ENCODE data around the gene CEP63. TPM values are rescaled to one million over a fixed set of nuclear protein-coding genes. Genes with fewer than 3 reads are reported as not detected.

CEP63 gene
- total RNA-seq, 3 donors from 2014 or later (not counting 1 experiment from before 2014, with no cell fraction given) = 17.9 to 25.7 (median 19.5) TPM

DNA sequence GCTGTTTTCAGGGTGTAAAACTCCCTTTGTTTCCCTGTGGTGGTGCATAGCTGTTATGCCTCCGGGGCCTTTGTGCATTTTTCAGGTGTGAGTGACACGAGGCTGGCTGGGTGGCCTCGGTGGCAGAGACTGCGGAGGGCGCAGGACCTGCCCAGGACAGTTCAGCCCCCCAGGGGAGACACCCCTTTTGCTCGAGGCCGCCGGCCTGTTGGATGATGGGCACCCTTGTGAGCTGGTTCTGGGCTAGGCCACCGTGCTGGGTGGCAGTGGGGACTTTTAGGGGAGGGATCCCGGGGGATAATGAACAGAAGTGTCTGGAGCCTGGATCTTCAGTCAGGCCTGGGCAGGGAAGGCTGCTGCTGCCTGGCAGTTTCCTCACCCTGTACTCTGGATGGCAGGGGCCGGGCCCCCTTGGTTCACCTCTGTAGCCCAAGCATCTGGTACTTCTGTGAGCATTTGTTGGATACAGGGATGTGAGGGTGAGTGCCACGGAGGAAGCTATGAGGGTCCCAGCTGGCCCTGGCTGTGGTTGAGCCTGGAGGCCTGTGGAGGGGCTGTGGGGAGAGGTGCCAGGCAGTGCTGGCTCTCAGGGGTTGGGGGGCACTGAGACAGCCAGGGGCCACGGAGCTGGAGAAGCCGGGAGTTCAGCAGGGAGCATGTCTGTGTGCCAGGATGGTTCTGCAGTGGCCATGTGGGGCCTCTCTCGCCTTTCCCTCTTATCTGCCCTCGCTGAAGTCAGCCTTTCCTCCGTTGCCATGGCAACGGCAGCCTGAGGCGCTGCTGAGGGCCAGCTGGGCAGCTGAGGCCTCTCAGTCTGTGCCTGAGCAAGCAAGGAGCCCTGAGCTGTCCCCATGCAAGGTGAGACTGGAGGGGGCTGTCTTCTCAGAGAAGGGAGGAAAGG lies 115.9 kb downstream of the CEP63 start:
- intact Hi-C loops (cut with micrococcal nuclease) = loop anchor here (5.0 kb wide), 1 partner anchor 1441 kb away; no protein-coding TSS in a partner anchor
- Mint-ChIP-seq H3K4me1 (peaks cover 0 to 17% of the 10 kb centered on the region in 2 donors), H3K9me3 (no peaks in the 10 kb centered on the region), H3K36me3 (no peaks in the 10 kb centered on the region), H3K4me3 (no peak overlapping the region), H3K27me3 (ENCODE audit: low read depth in 2 of 2) (peaks cover 0 to 5% of the 10 kb centered on the region in 2 donors), H3K27ac (no peak overlapping the region)
- TF ChIP-seq, protein P1, sequence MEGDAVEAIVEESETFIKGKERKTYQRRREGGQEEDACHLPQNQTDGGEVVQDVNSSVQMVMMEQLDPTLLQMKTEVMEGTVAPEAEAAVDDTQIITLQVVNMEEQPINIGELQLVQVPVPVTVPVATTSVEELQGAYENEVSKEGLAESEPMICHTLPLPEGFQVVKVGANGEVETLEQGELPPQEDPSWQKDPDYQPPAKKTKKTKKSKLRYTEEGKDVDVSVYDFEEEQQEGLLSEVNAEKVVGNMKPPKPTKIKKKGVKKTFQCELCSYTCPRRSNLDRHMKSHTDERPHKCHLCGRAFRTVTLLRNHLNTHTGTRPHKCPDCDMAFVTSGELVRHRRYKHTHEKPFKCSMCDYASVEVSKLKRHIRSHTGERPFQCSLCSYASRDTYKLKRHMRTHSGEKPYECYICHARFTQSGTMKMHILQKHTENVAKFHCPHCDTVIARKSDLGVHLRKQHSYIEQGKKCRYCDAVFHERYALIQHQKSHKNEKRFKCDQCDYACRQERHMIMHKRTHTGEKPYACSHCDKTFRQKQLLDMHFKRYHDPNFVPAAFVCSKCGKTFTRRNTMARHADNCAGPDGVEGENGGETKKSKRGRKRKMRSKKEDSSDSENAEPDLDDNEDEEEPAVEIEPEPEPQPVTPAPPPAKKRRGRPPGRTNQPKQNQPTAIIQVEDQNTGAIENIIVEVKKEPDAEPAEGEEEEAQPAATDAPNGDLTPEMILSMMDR (IDR thresholded peaks at IDR 0.05) = no peak
- Histone ChIP-seq H3K4me1 (ENCODE audit: control insufficient read depth, insufficient read depth, low read length) (peaks cover 16% of the 10 kb centered on the region), H3K4me3 (ENCODE audit: low read length) (no peak overlapping the region), H3K36me3 (ENCODE audit: control insufficient read depth, insufficient read depth, low read length) (no peaks in the 10 kb centered on the region), H3K27me3 (ENCODE audit: control insufficient read depth, insufficient read depth, low read length) (no peaks in the 10 kb centered on the region), H3K9me3 (ENCODE audit: control insufficient read depth, insufficient read depth, low read length) (no peaks in the 10 kb centered on the region), H3K27ac (ENCODE audit: low read length) (no peak overlapping the region)
- DNase-seq (no peak), ATAC-seq (no peak)
- 80% methylated on average over 19 of the region's 19 CpGs for WGBS (ENCODE audit: insufficient coverage)

DNA sequence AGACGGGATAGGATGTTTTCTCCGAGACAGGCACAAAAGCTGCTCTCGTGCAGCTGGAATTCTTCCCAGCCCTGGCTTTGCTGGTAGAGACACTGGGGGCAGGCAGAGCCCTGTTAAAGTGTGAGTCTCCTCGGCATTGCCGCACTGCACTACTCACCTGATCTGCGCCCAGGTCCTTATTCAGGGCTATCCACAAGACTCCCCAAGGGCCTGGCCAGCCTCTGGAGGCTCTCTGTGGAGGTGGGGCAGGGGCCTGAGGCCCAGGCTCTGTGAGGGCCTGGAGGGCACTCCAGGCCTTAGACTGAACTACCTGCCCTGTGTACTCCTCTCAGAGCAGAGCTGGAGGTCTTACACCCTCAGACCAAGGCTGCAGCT lies 116.6 kb downstream of the CEP63 start:
- TF ChIP-seq, protein P1 (IDR thresholded peaks at IDR 0.05) = no peak
- intact Hi-C loops (cut with micrococcal nuclease) = loop anchor here (5.0 kb wide), 1 partner anchor 1440 kb away; no protein-coding TSS in a partner anchor
- Mint-ChIP-seq H3K4me3 (no peak overlapping the region), H3K9me3 (no peaks in the 10 kb centered on the region), H3K27ac (no peak overlapping the region), H3K36me3 (no peaks in the 10 kb centered on the region), H3K27me3 (ENCODE audit: low read depth in 2 of 2) (peaks cover 0 to 5% of the 10 kb centered on the region in 2 donors), H3K4me1 (peaks cover 0 to 17% of the 10 kb centered on the region in 2 donors)
- Histone ChIP-seq H3K27me3 (ENCODE audit: control insufficient read depth, insufficient read depth, low read length) (no peaks in the 10 kb centered on the region), H3K36me3 (ENCODE audit: control insufficient read depth, insufficient read depth, low read length) (no peaks in the 10 kb centered on the region), H3K4me1 (ENCODE audit: control insufficient read depth, insufficient read depth, low read length) (peaks cover 16% of the 10 kb centered on the region), H3K9me3 (ENCODE audit: control insufficient read depth, insufficient read depth, low read length) (no peaks in the 10 kb centered on the region), H3K27ac (ENCODE audit: low read length) (no peak overlapping the region), H3K4me3 (ENCODE audit: low read length) (no peak overlapping the region)
- 92% methylated on average over 6 of the region's 6 CpGs for WGBS (ENCODE audit: insufficient coverage)
- ATAC-seq (no peak), DNase-seq (no peak)

DNA sequence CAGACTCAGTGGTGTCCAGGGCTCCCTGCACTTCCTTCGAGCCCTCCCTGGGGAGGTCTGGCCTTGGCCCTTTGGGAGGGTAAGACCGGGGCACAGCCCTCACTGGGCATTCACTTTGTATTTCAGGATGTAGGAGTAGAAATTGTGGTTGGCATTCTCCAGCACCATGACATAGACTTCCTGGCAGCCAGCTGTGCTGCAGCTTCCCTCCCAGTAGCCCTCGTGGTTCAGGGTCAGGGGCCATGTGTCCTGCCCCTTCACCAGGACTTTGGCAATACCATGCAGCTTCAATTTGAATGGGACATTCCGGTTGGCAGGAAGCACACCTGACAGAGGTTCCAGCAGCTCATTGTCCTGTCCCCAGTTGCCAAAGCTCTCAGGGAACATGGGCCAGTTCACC lies 117.6 kb downstream of the CEP63 start:
- H3K27ac ChIP-seq (ENCODE audit: low read length) = no peak overlapping the region
- H3K27me3 ChIP-seq (ENCODE audit: control insufficient read depth, insufficient read depth, low read length) = no peaks in the 10 kb centered on the region
- Mint-ChIP-seq H3K36me3 (no peaks in the 10 kb centered on the region), H3K27me3 (ENCODE audit: low read depth in 2 of 2) (peaks cover 0 to 5% of the 10 kb centered on the region in 2 donors), H3K27ac (no peak overlapping the region), H3K4me3 (no peak overlapping the region), H3K9me3 (no peaks in the 10 kb centered on the region), H3K4me1 (peaks cover 0 to 17% of the 10 kb centered on the region in 2 donors)
- H3K4me3 ChIP-seq (ENCODE audit: low read length) = no peak overlapping the region
- ATAC-seq = no peak
- TF ChIP-seq, protein P1 (IDR thresholded peaks at IDR 0.05) = no peak
- intact Hi-C loops (cut with micrococcal nuclease) = loop anchor here (5.0 kb wide), 1 partner anchor 1439 kb away; no protein-coding TSS in a partner anchor
- H3K4me1 ChIP-seq (ENCODE audit: control insufficient read depth, insufficient read depth, low read length) = peaks cover 16% of the 10 kb centered on the region
- H3K9me3 ChIP-seq (ENCODE audit: control insufficient read depth, insufficient read depth, low read length) = no peaks in the 10 kb centered on the region
- 31% methylated on average over 4 of the region's 4 CpGs for whole genome bisulfite sequencing (ENCODE audit: insufficient coverage)
- DNase-seq = no peak
- no peaks in the 10 kb centered on the region for H3K36me3 ChIP-seq (ENCODE audit: control insufficient read depth, insufficient read depth, low read length)

Data from natural killer cell (primary cell).